Measurements from ENCODE around the gene LAP3.

LAP3 gene

GRCh38 chr4:17583276-17583675, 6.3 kb downstream of the LAP3 start:
- Histone ChIP-seq H3K27me3 (no peaks in the 10 kb centered on the region), H3K36me3 (peaks cover 88% of the 10 kb centered on the region), H3K4me3 (no peak overlapping the region), H3K27ac (no peak overlapping the region), H3K4me2 (no peak overlapping the region), H3K9ac (no peak overlapping the region), H3K4me1 (peaks cover 24% of the 10 kb centered on the region), H4K20me1 (peaks cover 11% of the 10 kb centered on the region), H3K9me3 (no peaks in the 10 kb centered on the region)
- TF ChIP-seq Cebpa-rat (IDR thresholded peaks at IDR 0.05) = no peak

GRCh38 chr4:17583941-17584340, 6.9 kb downstream of the LAP3 start:
- Histone ChIP-seq H3K4me1 (peaks cover 17% of the 10 kb centered on the region), H3K4me2 (no peak overlapping the region), H3K27me3 (no peaks in the 10 kb centered on the region), H3K9ac (no peak overlapping the region), H3K4me3 (no peak overlapping the region), H3K9me3 (no peaks in the 10 kb centered on the region), H3K36me3 (peaks cover 95% of the 10 kb centered on the region), H4K20me1 (peaks cover 4% of the 10 kb centered on the region), H3K27ac (no peak overlapping the region)
- no peak for TF ChIP-seq Cebpa-rat (IDR thresholded peaks at IDR 0.05)

- peaks cover 99% of the 10 kb centered on the region for H3K36me3 ChIP-seq
- no peak for TF ChIP-seq Cebpa-rat (IDR thresholded peaks at IDR 0.05)
- no peak overlapping the region for H3K27ac ChIP-seq
- no peak overlapping the region for H3K4me2 ChIP-seq
- no peaks in the 10 kb centered on the region for H3K27me3 ChIP-seq
- no peak overlapping the region for H3K9ac ChIP-seq
- H4K20me1 ChIP-seq = no peaks in the 10 kb centered on the region; the same call in none of the 2 replicates
- no peaks in the 10 kb centered on the region for H3K9me3 ChIP-seq
- H3K4me1 ChIP-seq = peaks cover 10% of the 10 kb centered on the region
- H3K4me3 ChIP-seq = no peak overlapping the region
Observed at GRCh38 chr4:17584521-17585213, 7.7 kb downstream of the LAP3 start.

GRCh38 chr4:17587094-17587822, 10.3 kb downstream of the LAP3 start:
- H4K20me1 ChIP-seq = peaks cover 3% of the 10 kb centered on the region
- no peaks in the 10 kb centered on the region for H3K9me3 ChIP-seq
- H3K4me2 ChIP-seq = no peak overlapping the region
- H3K4me1 ChIP-seq = peaks cover 7% of the 10 kb centered on the region
- no peak overlapping the region for H3K9ac ChIP-seq
- no peaks in the 10 kb centered on the region for H3K27me3 ChIP-seq
- peaks cover 100% of the 10 kb centered on the region for H3K36me3 ChIP-seq
- H3K27ac ChIP-seq = no peak overlapping the region
- no peak overlapping the region for H3K4me3 ChIP-seq
- TF ChIP-seq Cebpa-rat (IDR thresholded peaks at IDR 0.05) = no peak

- Histone ChIP-seq H3K9me3 (no peaks in the 10 kb centered on the region), H3K27me3 (no peaks in the 10 kb centered on the region), H3K36me3 (peaks cover 100% of the 10 kb centered on the region), H4K20me1 (peaks cover 23% of the 10 kb centered on the region), H3K9ac (no peak overlapping the region), H3K27ac (no peak overlapping the region), H3K4me3 (no peak overlapping the region), H3K4me2 (no peak overlapping the region), H3K4me1 (peaks cover 28% of the 10 kb centered on the region)
- no peak for TF ChIP-seq Cebpa-rat (IDR thresholded peaks at IDR 0.05)
Observed at GRCh38 chr4:17589355-17589754, 12.4 kb downstream of the LAP3 start.

- no peaks in the 10 kb centered on the region for H3K27me3 ChIP-seq
- H3K9me3 ChIP-seq = no peaks in the 10 kb centered on the region
- no peak overlapping the region for H3K4me3 ChIP-seq
- H3K4me1 ChIP-seq = peaks cover 58% of the 10 kb centered on the region
- no peak for TF ChIP-seq Cebpa-rat (IDR thresholded peaks at IDR 0.05)
- H3K4me2 ChIP-seq = peak overlapping the region; percentile 61
- peaks cover 45% of the 10 kb centered on the region for H4K20me1 ChIP-seq
- no peak overlapping the region; the same call in 1 of the 2 replicates for H3K9ac ChIP-seq
- H3K36me3 ChIP-seq = peaks cover 86% of the 10 kb centered on the region
- H3K27ac ChIP-seq = no peak overlapping the region; the same call in 1 of the 2 replicates
Observed at GRCh38 chr4:17595471-17596005, 18.5 kb downstream of the LAP3 start.

- peaks cover 48% of the 10 kb centered on the region for H3K4me1 ChIP-seq
- no peak for TF ChIP-seq Cebpa-rat (IDR thresholded peaks at IDR 0.05)
- peaks cover 84% of the 10 kb centered on the region for H3K36me3 ChIP-seq
- H4K20me1 ChIP-seq = peaks cover 44% of the 10 kb centered on the region
- H3K4me3 ChIP-seq = no peak overlapping the region
- no peak overlapping the region for H3K27ac ChIP-seq
- no peaks in the 10 kb centered on the region for H3K27me3 ChIP-seq
- no peak overlapping the region for H3K4me2 ChIP-seq
- no peak overlapping the region for H3K9ac ChIP-seq
- no peaks in the 10 kb centered on the region for H3K9me3 ChIP-seq
Observed at GRCh38 chr4:17597517-17597916, 20.5 kb downstream of the LAP3 start.

GRCh38 chr4:17599826-17600225, 22.8 kb downstream of the LAP3 start:
- Histone ChIP-seq H3K4me3 (no peak overlapping the region), H4K20me1 (peaks cover 22% of the 10 kb centered on the region; the same call in 1 of the 2 replicates)

GRCh38 chr4:17605236-17605635, 28.2 kb downstream of the LAP3 start:
- Histone ChIP-seq H3K4me3 (no peak overlapping the region), H3K27me3 (no peaks in the 10 kb centered on the region), H3K4me1 (no peaks in the 10 kb centered on the region), H3K9me3 (no peaks in the 10 kb centered on the region), H4K20me1 (0 out of 2 replicates have a peak, but pooled peaks cover 7% of the 10 kb centered on the region), H3K9ac (no peak overlapping the region), H3K36me3 (peaks cover 93% of the 10 kb centered on the region), H3K27ac (no peak overlapping the region), H3K4me2 (no peak overlapping the region)
- no peak for TF ChIP-seq Cebpa-rat (IDR thresholded peaks at IDR 0.05)

More at GRCh38 chr4:17599826-17600225, 22.8 kb downstream of the LAP3 start:
- peaks cover 25% of the 10 kb centered on the region for H3K4me1 ChIP-seq
- H3K9ac ChIP-seq = no peak overlapping the region
- no peaks in the 10 kb centered on the region for H3K9me3 ChIP-seq
- H3K36me3 ChIP-seq = peaks cover 80% of the 10 kb centered on the region
- H3K27me3 ChIP-seq = no peaks in the 10 kb centered on the region
- no peak overlapping the region for H3K4me2 ChIP-seq
- no peak overlapping the region for H3K27ac ChIP-seq
- no peak for TF ChIP-seq Cebpa-rat (IDR thresholded peaks at IDR 0.05)
